IPS-NIHi7 (cell line): ENCODE results near the gene ZFYVE26.
"Not testable (repeated sequence)": the region's sequence is repeated elsewhere in the genome, so short reads cannot be mapped to it uniquely, and the experiment has no call there.

Experiments
- DNase-seq: peaks from one replicate; pipeline ENCODE4 v3.0.0; 2012; ENCODE audit warnings: mixed read lengths; ENCODE audit errors: extremely low spot score

Gene ZFYVE26

DNA sequence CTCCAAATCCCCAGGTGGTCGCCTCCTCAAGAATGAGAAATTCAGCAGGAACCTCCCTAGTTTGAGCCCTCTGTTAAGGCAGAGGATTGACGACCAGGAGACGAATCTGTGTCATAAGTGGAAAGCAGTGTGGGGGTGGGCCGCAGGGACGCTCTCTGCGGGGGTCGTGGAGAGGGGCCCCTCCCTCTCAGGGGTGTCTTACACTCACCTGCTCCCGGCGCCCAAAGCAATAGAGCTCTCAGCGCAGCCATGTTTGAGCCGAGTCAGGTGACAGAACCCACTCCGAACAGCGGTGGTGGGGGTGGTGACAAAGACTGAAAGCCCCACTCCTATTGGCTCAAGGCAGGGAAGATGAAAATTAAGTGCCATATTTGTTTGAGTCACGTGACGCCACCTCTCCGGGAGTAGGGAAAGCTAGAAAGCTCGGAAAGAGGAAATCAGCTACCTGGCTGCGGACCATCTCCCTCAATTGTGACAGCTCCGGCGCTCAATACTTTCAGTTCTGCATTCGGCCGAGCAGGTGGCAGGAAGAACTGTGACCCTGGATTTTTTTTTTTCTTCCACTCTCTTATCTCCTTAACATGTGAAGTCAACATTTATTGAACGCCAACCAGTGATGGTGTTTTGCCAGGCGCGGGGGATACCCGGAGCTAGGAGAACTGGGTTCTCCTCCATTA lies at the start of gene ZFYVE26:
Gene ZFYVE26 (minus strand): TSS at position 265 of the 677 bp plus-strand sequence. CDS start 627 bp downstream, outside the sequence.
- peak; percentile 96 for DNase-seq

DNA sequence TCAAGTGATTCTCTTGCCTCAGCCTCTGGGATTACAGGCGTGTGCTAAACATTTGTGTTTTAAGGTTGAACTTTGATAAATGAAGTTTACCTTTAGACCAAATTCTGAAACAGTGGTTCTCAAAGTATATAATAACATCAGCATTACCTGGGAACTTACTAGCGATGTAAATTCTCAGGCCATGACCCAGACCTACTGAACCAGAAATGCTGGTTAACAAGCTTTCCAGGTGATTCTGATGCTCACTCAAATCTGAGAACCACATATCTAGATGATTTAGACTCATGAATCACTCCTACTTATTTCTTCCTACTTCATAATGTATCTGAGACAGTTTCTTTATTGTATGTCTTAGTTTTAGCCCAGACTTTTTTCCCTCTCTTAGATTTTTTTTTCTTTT lies 46.8 kb upstream of the ZFYVE26 start:
- no peak for DNase-seq

DNA sequence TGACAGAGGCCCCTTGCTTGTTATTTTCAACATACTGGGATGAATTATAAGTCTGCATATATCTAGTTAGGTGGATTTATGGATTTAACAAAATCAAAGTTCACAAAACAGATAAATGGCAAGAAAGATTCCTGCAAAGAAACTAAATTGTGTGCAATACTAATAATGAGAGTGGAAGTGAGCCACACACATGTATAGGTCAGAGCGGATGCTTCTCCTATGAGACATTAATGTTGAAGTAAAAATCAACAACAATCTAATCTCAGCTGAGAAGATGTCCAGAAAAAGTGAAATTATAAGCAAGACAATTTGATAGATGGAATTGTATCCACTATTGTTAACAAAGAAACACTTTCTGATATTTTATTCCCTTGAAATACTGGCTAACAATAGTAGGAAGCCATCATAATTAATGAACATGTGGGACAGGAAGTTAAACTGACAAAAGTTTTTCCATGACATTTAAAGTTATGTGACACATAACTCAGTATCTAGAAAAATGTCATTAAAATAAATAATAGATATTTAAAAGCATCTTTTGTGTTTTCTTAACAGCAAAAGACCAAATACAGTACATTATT lies 42.9 kb upstream of the ZFYVE26 start:
- DNase-seq: no peak

GRCh38 chr14:67857778-67858350 lies 41.5 kb upstream of the ZFYVE26 start:
- no peak for DNase-seq

- DNase-seq: no peak
Observed at GRCh38 chr14:67856827-67857226, 40.4 kb upstream of the ZFYVE26 start.

DNA sequence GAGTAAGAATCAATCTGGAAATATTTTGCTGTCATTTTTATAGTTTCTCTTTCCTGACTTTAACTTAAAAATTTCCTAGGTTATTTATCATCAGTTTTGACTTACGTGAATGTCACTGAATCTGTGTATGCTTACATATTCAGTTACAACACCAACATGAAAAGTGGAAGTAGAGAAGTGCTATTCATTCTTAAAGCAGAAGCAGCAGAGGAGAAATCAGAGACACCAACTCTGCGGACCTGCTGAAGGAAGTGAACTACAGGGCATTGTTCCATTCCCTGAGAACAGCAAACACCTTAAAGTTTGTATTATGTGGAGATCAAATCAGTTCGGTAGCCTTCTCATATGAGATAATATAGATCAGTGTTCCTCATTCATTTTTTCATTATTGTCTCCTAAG lies 37.3 kb upstream of the ZFYVE26 start:
- DNase-seq: no peak

GRCh38 chr14:67852926-67853604 lies 36.7 kb upstream of the ZFYVE26 start:
- DNase-seq: no peak

DNA sequence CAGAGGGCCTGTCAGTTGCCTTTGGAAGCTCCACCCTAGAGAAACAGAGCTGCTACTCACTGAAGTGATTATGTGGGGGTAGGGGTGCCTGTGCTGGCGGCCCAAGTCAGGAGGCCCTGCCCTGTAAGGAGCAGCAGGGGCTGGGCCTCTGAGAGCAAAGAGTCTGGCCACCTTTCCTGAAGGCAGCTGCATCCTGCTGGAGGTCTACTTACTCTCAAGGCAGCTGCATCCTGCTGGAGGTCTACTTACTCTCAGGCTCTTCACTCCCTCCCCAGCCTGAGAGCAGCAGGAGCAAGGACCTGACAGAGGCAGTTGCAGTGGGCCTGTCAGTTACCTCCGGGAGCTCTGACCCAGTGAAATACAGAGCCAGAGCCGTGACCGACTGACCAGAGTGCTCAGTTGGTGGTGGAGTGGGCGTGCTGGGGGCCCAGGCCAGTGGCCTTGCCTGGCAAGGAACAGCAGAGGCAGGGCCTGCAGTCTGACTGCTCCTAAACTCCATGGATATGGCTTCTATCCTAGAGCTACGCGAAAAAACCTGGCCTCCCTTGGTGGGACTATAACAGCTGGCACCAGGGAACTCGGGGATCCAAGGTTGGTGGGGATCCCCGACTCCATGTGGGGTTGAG lies 35.5 kb upstream of the ZFYVE26 start:
- no peak for DNase-seq

DNA sequence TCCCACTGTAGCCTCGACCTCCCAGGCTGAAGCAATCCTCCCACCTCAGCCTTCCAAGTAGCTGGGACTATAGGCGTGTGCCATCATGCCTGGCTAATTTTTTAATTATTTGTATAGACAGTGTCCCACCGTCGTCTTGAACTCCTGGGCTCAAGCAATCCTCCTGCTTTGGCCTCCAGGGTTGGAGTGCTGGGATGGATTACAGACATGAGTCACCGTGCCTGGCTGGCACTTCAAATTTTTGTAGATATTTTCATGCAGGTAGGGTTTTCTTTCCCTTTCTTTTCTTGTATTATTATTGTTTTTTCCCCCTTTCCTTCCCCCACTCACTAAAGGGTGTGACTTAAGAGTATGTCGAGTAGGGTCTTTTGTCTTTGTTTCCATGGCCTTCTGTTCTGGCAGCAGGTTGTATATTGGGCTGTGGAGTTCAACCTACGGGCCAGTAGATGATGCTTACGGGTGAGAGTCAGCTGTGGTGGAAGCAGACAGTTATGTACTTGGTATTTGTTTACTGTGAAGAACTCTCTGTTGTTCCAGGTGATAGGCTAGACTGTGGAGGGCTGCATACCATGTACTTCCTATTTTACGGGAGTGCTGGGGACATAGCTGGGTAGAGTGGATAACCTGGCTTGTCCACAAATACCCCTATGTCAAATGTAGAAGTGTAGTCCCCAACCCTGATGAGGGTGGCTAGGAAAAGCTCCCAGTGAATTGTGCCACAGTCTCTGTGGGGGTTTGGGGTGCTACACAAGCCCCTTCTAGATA lies 33.9 kb upstream of the ZFYVE26 start:
- DNase-seq: no peak

- no peak for DNase-seq
Observed at GRCh38 chr14:67846029-67846610, 29.7 kb upstream of the ZFYVE26 start.

GRCh38 chr14:67837011-67837624 lies 20.7 kb upstream of the ZFYVE26 start:
- no peak for DNase-seq

DNA sequence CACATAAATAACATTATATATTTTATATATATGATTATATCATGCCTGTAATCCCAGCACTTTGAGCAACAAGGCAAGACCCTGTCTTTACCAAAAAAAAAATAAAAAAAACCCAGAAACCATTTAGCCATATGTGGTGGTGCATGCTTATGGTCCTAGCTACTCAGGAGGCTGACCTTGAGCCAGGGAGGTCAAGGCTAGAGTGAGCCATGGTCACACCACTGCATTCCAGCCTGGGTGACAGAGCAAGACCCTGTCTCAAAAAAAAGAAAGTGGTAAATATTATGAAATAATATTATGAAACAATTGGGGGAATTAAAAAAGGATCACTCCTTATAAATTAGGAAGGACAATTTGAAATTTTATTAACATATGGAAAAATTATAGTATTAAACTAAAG lies 19.2 kb upstream of the ZFYVE26 start:
- DNase-seq: no peak

GRCh38 chr14:67833403-67833802 lies 17.0 kb upstream of the ZFYVE26 start:
- DNase-seq: no peak

- DNase-seq: no peak
Observed at GRCh38 chr14:67831113-67831512, 14.7 kb upstream of the ZFYVE26 start.

DNA sequence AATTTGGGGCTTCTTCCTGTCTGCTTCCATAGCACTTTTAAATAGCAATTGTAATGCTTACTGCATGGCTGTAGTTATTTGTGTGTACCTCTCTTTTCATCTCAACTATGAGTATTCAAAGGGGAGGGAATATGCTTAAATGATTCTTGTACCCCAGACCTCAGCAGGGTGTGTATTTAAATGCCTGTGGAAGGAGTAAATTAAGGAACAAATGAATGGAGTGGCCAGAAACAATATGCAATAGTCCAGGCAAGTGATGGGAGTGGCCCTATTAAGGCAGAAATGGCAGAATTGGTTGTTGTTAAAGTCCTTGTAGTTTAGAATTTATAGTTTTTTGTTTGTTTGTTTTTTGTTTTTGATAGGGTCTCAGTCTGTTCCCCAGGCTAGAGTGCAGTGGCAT lies 4.7 kb upstream of the ZFYVE26 start:
- no peak for DNase-seq

- DNase-seq: no peak
Observed at GRCh38 chr14:67820428-67820971, 4.1 kb upstream of the ZFYVE26 start.

- peak; percentile 89 for DNase-seq
Observed at GRCh38 chr14:67819563-67820421, 3.4 kb upstream of the ZFYVE26 start, which contains the start of gene RAD51B. RAD51B (plus strand) TSS chr14:67819779.

- DNase-seq: not testable (repeated sequence)
Observed at GRCh38 chr14:67818476-67818875, 2.1 kb upstream of the ZFYVE26 start.

DNA sequence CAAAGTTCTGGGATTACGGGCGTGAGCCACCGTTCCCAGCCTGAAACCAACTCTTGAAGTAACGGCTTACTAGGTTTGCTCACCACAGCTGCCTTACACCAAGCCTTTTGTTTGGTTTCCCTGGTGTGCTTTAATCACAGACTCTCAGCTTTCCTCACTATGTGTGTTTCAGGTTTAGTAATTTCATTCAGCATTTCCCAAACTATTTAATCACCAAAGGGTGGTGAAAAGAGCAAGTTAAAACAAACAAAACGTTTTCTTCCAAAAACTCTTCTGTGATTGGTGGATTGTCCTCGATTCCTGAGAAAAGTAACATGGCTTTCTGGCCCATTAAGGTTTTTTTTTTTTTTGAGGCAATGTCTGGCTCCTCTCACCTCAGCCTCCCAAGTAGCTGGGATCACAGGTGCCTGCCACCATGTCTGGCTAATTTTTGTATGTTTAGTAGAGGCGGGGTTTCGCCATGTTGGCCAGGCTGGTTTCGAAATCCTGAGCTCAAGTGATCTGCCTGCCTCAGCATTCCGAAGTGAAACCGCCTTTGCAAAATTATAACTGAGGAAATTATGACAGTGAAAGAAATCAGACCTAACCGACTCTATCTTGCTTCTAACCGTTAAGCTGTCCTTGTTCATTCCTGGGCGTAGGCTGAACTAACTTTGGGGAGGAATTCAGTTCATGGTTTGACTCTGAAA lies 1.5 kb upstream of the ZFYVE26 start:
- no peak for DNase-seq
